Measurements from ENCODE around the gene SLN.

Gene SLN

DNA sequence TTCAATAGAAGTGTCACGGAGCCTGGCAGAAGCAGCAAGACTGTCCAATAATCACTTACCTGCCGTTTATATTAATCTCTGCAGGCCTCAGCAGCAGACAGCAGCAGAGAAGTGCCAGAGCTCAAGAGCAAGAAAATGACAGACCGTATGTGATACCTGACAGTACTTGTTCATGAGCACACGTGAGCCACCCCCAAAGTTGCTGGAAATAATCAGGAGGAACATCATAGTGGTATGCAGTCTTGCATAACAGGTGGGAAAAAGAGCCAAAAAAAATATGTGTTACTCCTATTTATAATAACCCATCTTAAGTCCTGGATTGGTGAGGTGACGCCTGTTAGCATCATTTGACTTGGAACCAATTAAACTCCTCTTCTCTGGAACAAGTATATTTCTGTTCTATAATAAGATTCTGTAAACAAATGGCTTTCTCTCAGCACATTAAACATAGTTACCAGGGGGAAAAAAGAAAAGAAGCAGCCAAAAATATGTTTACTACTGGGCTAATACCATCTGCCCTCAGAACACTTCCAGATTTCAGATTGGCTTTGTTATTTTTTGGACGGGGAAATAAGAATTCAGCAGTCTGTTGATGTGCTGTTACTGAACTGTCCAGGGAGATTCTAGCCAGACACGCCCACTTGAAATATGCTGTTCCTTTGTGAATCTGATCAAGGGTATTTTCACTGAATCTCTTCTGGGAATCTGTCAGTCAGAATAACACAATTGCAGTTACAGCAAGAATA lies 7.9 kb upstream of the SLN start:
- peak; percentile 26 for DNase-seq (ENCODE audit: low read depth, low spot score)

- DNase-seq (ENCODE audit: low read depth, low spot score) = peak; percentile 19
These were observed 7.2 kb upstream of the SLN start for GRCh38 chr11:107719073-107719472.

DNA sequence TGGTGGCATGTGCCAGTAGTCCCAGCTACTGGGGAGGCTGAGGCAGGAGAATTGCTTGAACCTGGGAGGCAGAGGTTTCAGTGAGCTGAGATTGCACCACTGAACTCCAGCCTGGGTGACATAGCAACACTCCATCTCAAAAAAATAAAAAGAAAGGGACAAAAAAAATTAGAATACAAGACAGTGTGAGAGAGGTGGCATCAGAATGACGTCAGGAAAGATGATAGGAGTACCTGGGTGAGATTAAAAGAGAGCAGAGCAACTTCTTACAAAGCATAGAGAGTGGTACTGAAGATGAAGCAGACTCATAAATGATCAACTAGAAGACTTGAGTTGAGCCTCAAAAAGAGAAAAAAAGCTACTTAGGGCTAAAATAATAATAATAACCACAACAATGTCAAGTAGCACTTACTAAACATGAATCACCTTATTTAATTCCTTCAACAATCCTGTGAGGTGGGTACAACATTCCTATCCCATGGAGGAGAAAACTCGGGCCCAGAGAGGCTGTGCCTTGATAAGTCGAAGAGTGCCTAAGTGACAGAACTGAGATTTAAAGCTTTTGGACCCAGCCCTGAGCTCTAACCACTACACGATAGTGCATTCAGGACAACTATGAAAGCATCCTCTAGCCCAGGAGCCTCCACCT lies 5.2 kb upstream of the SLN start:
- peak; percentile 71 for DNase-seq (ENCODE audit: low read depth, low spot score)

DNA sequence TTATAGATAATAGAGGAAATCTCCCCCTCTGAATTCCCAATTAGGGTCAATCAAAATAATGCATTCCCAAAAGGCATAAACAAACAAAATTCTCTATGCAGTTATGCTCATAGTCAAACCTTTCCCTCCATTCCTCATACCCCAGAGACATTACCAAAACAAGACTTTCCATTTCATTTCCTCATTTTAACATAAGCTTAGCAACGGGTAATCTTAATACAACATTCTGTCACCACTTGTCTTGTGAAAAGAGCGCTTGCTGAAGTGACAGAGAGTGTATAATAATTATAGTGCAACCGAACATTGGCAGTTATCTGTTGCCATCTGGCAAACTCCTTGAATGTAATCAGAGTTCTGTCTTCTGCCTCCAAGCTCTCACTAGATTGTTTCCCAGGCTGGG lies 1.2 kb upstream of the SLN start:
- DNase-seq (ENCODE audit: low read depth, low spot score) = no peak

GRCh38 chr11:107710301-107710700 lies 1.6 kb downstream of the SLN start:
- DNase-seq (ENCODE audit: low read depth, low spot score) = no peak

DNA sequence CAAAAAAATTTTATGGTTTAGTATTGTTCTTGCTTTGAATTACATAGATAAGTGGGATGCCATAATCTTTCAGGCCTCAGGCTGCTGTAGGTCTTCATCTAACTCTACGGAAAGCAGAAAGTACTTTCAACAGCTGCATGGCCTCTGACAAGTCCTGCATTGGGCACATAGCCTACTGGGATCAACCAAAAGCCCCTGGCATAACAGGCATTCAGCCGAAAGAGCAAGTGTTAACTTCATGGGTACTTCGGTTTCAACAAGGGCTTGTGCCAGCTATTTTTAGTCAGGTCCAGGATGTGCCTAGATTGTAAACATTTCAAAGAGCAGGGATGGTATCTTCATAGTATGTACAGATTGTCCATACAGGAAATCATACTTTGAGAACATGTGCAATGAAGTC lies 3.1 kb downstream of the SLN start:
- DNase-seq (ENCODE audit: low read depth, low spot score) = no peak

DNA sequence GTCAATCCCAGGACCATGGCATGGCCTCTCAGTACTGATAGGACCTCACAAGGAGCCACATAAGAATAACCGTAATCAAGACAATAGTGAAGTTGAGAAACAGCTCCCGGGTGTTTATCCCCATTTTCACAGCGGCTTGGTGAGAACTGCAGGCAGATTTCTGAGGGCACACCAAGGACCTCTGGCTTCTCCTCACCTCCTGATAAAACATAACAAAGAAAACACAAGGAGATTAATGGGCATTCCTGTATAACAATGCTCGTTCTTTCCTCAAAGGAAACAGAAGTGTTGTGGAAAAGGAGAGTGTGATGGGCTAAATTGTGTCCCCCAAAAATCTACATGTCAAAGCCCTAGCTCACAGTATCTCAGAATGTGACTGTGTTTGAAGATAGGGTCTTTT lies 4.0 kb downstream of the SLN start:
- no peak for DNase-seq (ENCODE audit: low read depth, low spot score)

GRCh38 chr11:107707215-107707671 lies 4.6 kb downstream of the SLN start:
- DNase-seq (ENCODE audit: low read depth, low spot score) = no peak

DNA sequence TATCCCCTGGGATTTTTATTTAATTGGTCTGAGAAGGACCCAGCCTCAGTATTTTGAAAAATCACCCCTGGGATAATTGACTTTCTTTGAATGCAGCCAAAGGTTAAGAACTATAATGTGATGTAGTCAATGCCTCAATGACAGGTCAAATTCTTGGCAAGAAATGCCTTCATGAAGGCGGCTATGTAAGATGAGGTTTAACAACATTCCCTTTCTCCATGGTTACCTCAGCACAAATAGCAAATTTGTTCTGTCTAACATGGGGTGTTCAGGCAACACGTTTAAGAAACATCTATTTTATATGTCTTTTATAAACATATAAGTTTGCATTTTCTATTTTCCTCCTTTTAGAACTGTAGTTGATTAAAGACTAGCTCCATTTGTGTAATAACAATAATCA lies 5.3 kb downstream of the SLN start:
- DNase-seq (ENCODE audit: low read depth, low spot score) = peak; percentile 65

- DNase-seq (ENCODE audit: low read depth, low spot score) = peak; percentile 89
These were observed 6.8 kb downstream of the SLN start for GRCh38 chr11:107705027-107705426.

DNA sequence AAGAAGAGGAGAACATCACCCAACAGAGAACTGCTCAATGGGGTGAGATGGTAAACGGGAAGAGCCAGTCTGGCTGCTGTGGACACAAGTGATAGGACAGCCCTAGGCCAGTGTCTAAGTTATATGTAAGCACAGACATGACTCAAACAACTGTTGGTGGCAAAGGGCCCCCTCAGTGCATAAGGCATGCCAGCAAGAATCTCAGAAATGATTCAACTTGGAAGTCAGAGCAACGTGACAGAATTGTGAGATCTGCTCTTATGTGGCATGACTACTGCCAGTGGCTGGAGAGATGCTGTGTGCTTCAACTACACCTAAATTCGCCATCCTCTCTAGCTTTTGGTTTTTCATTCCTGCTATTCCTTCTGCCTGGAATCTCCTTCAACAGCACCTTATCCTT lies 7.4 kb downstream of the SLN start:
- DNase-seq (ENCODE audit: low read depth, low spot score) = peak; percentile 73

DNA sequence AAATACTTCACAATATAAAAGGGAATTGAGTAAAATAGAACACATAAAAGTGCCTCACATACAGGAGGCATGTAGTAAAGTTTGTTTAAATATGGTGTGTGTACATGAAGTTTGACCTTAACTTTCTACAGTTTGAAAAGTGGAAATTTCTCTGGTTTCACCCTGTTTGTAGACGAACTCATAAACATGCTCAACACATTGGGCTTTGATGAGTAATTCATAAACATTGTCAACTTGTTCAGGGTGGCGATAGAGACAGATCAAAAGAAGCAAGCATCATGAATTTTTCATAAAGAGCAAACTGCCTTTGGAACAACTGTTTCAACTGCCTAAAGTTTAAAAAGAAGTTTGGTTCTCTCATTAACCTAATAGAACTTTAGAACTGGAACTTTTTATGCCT lies 9.1 kb downstream of the SLN start:
- peak; percentile 45 for DNase-seq (ENCODE audit: low read depth, low spot score)

DNA sequence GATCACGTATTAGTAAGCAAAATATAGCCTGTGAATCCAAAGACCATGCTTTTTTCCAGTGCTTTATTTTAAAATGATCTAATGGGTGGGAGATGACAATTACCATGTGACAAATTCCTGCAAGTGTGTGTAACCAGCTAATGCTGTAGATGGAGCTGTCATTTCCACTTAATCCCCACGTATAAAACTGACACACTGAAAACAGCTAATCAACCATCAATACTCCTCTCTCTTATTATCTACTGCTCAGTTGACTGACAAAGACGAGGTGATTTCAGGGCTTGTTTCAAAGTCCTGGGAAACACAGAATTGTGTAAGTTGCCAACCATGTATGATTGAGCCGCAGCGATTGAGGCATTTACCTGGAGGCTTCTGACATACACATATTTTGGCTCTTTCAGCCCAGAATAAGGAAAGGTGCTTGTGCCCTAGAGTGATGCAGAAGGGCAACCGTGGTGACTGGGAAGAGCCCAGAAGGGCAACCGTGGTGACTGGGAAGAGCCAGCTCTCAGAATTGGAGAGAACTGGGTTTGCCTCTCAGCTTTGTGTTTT lies 9.7 kb downstream of the SLN start:
- no peak for DNase-seq (ENCODE audit: low read depth, low spot score)

GRCh38 chr11:107699371-107700285 lies 12.2 kb downstream of the SLN start:
- no peak for DNase-seq (ENCODE audit: low read depth, low spot score)

- DNase-seq (ENCODE audit: low read depth, low spot score) = no peak
These were observed 14.6 kb downstream of the SLN start for GRCh38 chr11:107697291-107697690.

GRCh38 chr11:107696140-107696539 lies 15.7 kb downstream of the SLN start:
- peak; percentile 85 for DNase-seq (ENCODE audit: low read depth, low spot score)

- no peak for DNase-seq (ENCODE audit: low read depth, low spot score)
These were observed 16.4 kb downstream of the SLN start for GRCh38 chr11:107695446-107695845.

- DNase-seq (ENCODE audit: low read depth, low spot score) = peak; percentile 49
These were observed 20.7 kb downstream of the SLN start for GRCh38 chr11:107691000-107691750.

DNA sequence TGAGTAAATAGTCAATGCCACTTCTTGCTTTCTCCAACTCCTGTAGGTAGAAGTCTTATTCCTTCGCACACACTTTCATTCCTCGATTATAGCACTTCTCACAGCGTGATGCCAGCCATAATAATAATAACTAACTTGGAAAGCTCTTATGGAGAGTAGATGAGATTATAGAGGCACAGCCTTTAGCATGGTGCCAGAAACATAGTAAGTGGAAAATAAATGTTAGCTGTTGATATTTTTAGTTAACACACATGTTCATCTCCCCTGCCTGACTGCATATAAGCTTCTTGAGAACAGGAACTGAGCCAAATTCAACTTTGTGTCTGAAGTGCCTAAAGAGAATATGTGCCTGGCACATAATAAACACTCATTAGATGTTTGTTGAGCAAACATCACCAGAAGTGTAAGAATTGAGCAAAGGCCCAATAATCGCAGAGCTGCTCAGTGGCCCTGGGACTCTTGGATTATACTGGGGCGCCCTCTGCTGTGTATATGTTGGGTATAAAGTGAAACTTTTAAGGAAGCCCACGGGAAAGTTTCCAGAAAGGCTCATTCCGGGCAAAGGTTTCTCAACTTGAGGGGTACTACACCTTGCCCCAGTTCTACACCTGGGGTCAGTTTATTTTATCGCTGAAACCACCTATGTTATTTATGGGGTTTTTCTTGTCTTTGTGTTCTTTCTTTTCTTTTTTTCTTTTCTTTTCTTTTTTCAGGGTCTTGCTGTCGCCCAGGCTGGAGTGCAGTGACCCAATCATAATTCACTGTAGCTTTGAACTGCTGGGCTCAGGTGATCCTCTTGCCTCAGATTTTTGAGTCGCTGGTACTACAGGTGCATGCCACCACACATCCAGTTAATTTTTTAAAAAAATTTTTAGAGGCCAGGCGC lies 22.3 kb downstream of the SLN start:
- peak; percentile 82 for DNase-seq (ENCODE audit: low read depth, low spot score)

DNA sequence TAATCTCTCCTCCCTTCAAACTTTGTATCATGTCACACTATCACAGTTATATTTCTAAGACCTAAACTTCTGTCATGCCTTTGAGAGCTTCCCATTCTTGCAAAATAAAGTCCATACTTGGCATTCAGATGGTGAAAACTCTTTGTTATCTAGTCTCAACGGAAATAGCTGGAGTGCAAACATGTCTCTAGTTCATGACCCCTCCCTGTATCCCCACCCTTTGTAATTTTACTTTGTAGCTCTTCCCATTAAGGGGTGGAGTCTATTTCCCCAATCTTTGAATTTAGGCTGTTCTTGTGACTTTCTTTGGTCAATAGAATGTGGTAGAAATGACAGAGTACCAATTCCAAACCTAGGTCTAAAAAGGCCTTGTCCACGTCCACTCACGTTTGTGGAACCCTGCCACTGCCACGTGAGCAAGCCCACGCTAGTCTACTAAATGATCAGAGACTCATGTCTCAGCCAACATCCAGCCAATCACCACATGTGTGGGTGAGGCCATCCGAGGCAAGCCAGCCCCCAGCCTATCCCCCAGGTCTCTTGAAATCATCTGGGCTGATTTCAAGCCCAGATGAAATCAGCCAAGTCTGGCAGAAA lies 23.4 kb downstream of the SLN start:
- no peak for DNase-seq (ENCODE audit: low read depth, low spot score)

All from astrocyte of the hippocampus (primary cell).